ENCODE data around the gene CNOT11. TPM values are rescaled to one million over a fixed set of nuclear protein-coding genes. Genes with fewer than 3 reads are reported as not detected.

The CNOT11 gene
- total RNA-seq, 2 donors from 2014 or later: 58.3 to 71.1 TPM

- no peak for TF ChIP-seq CTCF (IDR thresholded peaks at IDR 0.05)
- no peaks in the 10 kb centered on the region for H3K4me1 ChIP-seq
- no peaks in the 10 kb centered on the region for H3K36me3 ChIP-seq
- intact Hi-C loops (cut with DNase I): no loop called here
- no peaks in the 10 kb centered on the region for H3K9me3 ChIP-seq
- H3K9ac ChIP-seq (ENCODE audit: low read depth in 2 of 2, low read length in 2 of 2): no peak overlapping the region
- H3K27me3 ChIP-seq: no peaks in the 10 kb centered on the region
- no peak overlapping the region for H3K27ac ChIP-seq
- H3K4me3 ChIP-seq: no peak overlapping the region
- no peak for DNase-seq
Observed at GRCh38 chr2:101300164-101300563, 47.5 kb downstream of the CNOT11 start.

DNA sequence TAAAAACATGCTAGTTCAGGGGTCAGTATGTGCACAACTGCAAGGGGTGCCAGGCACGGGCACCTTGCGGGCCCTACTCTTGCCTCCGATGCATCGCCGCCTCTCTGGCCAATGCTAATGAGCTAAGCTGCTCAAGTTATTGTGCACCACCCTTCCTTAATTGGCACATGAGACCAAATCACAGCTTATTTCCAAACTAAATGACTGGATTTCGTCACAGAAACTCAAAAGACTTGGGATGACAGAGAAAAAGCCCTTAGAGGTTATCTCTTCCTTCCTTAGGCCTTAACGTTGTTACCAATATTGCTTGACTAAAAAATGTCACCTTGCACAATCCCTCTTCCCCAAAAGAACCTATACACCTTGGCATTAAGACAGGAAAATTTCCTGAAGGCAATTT, 48.1 kb downstream of the CNOT11 start:
- no peaks in the 10 kb centered on the region for H3K9me3 ChIP-seq
- DNase-seq: no peak
- H3K4me1 ChIP-seq: no peaks in the 10 kb centered on the region
- H3K9ac ChIP-seq (ENCODE audit: low read depth in 2 of 2, low read length in 2 of 2): no peak overlapping the region
- no peak for TF ChIP-seq CTCF (IDR thresholded peaks at IDR 0.05)
- no peaks in the 10 kb centered on the region for H3K27me3 ChIP-seq
- H3K36me3 ChIP-seq: no peaks in the 10 kb centered on the region
- no peak overlapping the region for H3K27ac ChIP-seq
- H3K4me3 ChIP-seq: no peak overlapping the region
- intact Hi-C loops (cut with DNase I): no loop called here

- TF ChIP-seq CTCF (IDR thresholded peaks at IDR 0.05): no peak
- Histone ChIP-seq H3K4me1 (no peaks in the 10 kb centered on the region), H3K27me3 (no peaks in the 10 kb centered on the region), H3K4me3 (no peak overlapping the region), H3K9ac (ENCODE audit: low read depth in 2 of 2, low read length in 2 of 2) (no peak overlapping the region), H3K27ac (no peak overlapping the region), H3K36me3 (no peaks in the 10 kb centered on the region), H3K9me3 (no peaks in the 10 kb centered on the region)
- intact Hi-C loops (cut with DNase I): no loop called here
- no peak for DNase-seq
Observed at GRCh38 chr2:101302016-101302415, 49.3 kb downstream of the CNOT11 start.

- no peak overlapping the region for H3K27ac ChIP-seq
- DNase-seq: no peak
- TF ChIP-seq CTCF (IDR thresholded peaks at IDR 0.05): no peak
- H3K9me3 ChIP-seq: no peaks in the 10 kb centered on the region
- no peak overlapping the region for H3K9ac ChIP-seq (ENCODE audit: low read depth in 2 of 2, low read length in 2 of 2)
- no peaks in the 10 kb centered on the region for H3K4me1 ChIP-seq
- H3K36me3 ChIP-seq: no peaks in the 10 kb centered on the region
- no peak overlapping the region for H3K4me3 ChIP-seq
- no peaks in the 10 kb centered on the region for H3K27me3 ChIP-seq
- intact Hi-C loops (cut with DNase I): no loop called here
Observed at GRCh38 chr2:101303688-101304087, 51.0 kb downstream of the CNOT11 start.

- intact Hi-C loops (cut with DNase I): no loop called here
- H3K27ac ChIP-seq: no peak overlapping the region
- TF ChIP-seq CTCF (IDR thresholded peaks at IDR 0.05): no peak
- H3K27me3 ChIP-seq: no peaks in the 10 kb centered on the region
- no peaks in the 10 kb centered on the region for H3K4me1 ChIP-seq
- H3K9me3 ChIP-seq: no peaks in the 10 kb centered on the region
- DNase-seq: no peak
- no peaks in the 10 kb centered on the region for H3K36me3 ChIP-seq
- no peak overlapping the region for H3K4me3 ChIP-seq
- no peak overlapping the region for H3K9ac ChIP-seq (ENCODE audit: low read depth in 2 of 2, low read length in 2 of 2)
Observed at GRCh38 chr2:101305035-101305434, 52.3 kb downstream of the CNOT11 start.

All from colonic mucosa (tissue), 4 donors.